Activated CD8-positive, alpha-beta T cell treated with anti-CD3 and anti-CD28 coated beads for 36 hours (primary cell): ENCODE results near the gene CRYGN. TPM values are rescaled to one million over a fixed set of nuclear protein-coding genes. Genes with fewer than 3 reads are reported as not detected.
A peak's percentile ranks its signal among the peaks of the same experiment; 100 is the strongest.

ENCODE experiments used
- ATAC-seq: fragments of 200-7000 bp; cut with Tn5 transposase; one replicate; pipeline ENCODE4 v1.10.0; 2021; ENCODE audit warnings: mild to moderate bottlenecking, moderate library complexity
- CTCF ChIA-PET: fragments of 350-600 bp; sonication (Branson Sonifier 250); formaldehyde crosslinking; loops from one replicate; lab custom pipeline; 2021; ENCODE audit warnings: antibody characterized with exemption; lab: Charles Lee
- POLR2A ChIA-PET: fragments of 350-600 bp; sonication (Branson Sonifier 250); formaldehyde crosslinking; loops from one replicate; lab custom pipeline; 2021; ENCODE audit warnings: antibody characterized with exemption; lab: Charles Lee
- DNase-seq: peaks from one replicate; pipeline ENCODE4 v3.0.0-alpha.2; 2020
- H3K27ac Mint-ChIP-seq: one replicate; pipeline ENCODE4 v1.8.0; 2021; ENCODE audit warnings: mild to moderate bottlenecking, mixed read lengths
- H3K27me3 Mint-ChIP-seq: one replicate; pipeline ENCODE4 v1.8.0; 2021; ENCODE audit warnings: mixed read lengths
- H3K36me3 Mint-ChIP-seq: one replicate; pipeline ENCODE4 v1.8.0; 2021; ENCODE audit warnings: low read depth, mixed read lengths
- H3K4me1 Mint-ChIP-seq: one replicate; pipeline ENCODE4 v1.8.0; 2021; ENCODE audit warnings: low read depth, mixed read lengths
- H3K4me3 Mint-ChIP-seq: one replicate; pipeline ENCODE4 v1.8.0; 2021; ENCODE audit warnings: mild to moderate bottlenecking, moderate library complexity, mixed read lengths
- H3K9me3 Mint-ChIP-seq: one replicate; pipeline ENCODE4 v1.8.0; 2021; ENCODE audit warnings: mixed read lengths
- CTCF ChIP-seq: fragments of 200-600 bp; IDR thresholded peaks from one replicate; pipeline ENCODE4 v1.8.0; 2022; ENCODE audit warnings: antibody characterized with exemption, mild to moderate bottlenecking
- intact Hi-C: fragments of 100-400 bp; cut with micrococcal nuclease; formaldehyde crosslinking; loops from one replicate; pipeline ENCODE4 v1.10.0; 2022
- total RNA-seq, 2 experiments: library from RNA; stranded (reverse); gene quantifications; one replicate each; pipeline ENCODE4 v1.2.3, GENCODE V29; 2021

The CRYGN gene
- total RNA-seq, 2 experiments from 2014 or later = 0.16 to 0.90 TPM

- Mint-ChIP-seq H3K9me3 (no peaks in the 10 kb centered on the region), H3K4me1 (peaks cover 23% of the 10 kb centered on the region), H3K27ac (peak overlapping the region; percentile 24), H3K4me3 (peak overlapping the region; percentile 64), H3K36me3 (no peaks in the 10 kb centered on the region), H3K27me3 (peaks cover 30% of the 10 kb centered on the region)
- ChIA-PET POLR2A (no interaction called here), CTCF (no interaction called here)
- ATAC-seq = no peak
- intact Hi-C loops = no loop called here
- TF ChIP-seq CTCF = no peak
- no peak for DNase-seq
Measured at GRCh38 chr7:151408498-151408838, 31.5 kb downstream of the CRYGN start.

GRCh38 chr7:151406886-151407583, 32.9 kb downstream of the CRYGN start:
- peaks cover 20% of the 10 kb centered on the region for H3K27me3 Mint-ChIP-seq
- intact Hi-C loops = no loop called here
- H3K4me3 Mint-ChIP-seq = no peak overlapping the region
- H3K9me3 Mint-ChIP-seq = no peaks in the 10 kb centered on the region
- no peak for ATAC-seq
- no peaks in the 10 kb centered on the region for H3K36me3 Mint-ChIP-seq
- H3K27ac Mint-ChIP-seq = no peak overlapping the region
- H3K4me1 Mint-ChIP-seq = peaks cover 12% of the 10 kb centered on the region
- TF ChIP-seq CTCF = no peak
- ChIA-PET CTCF (interaction anchor here (0.6 kb wide), 1 partner anchor 41 kb away, joined by 3 read pairs; no protein-coding TSS in a partner anchor), POLR2A (no interaction called here)
- no peak for DNase-seq

GRCh38 chr7:151406051-151406875, 33.7 kb downstream of the CRYGN start:
- ChIA-PET POLR2A (no interaction called here), CTCF (no interaction called here)
- Mint-ChIP-seq H3K27ac (no peak overlapping the region), H3K4me3 (no peak overlapping the region), H3K36me3 (no peaks in the 10 kb centered on the region), H3K4me1 (peaks cover 7% of the 10 kb centered on the region), H3K27me3 (peaks cover 14% of the 10 kb centered on the region), H3K9me3 (no peaks in the 10 kb centered on the region)
- intact Hi-C loops = no loop called here
- DNase-seq = no peak
- no peak for ATAC-seq
- TF ChIP-seq CTCF = no peak

GRCh38 chr7:151405588-151405987, 34.4 kb downstream of the CRYGN start:
- H3K4me3 Mint-ChIP-seq = no peak overlapping the region
- intact Hi-C loops = no loop called here
- CTCF ChIA-PET = no interaction called here
- ATAC-seq = no peak
- POLR2A ChIA-PET = no interaction called here
- no peaks in the 10 kb centered on the region for H3K36me3 Mint-ChIP-seq
- H3K27ac Mint-ChIP-seq = no peak overlapping the region
- H3K27me3 Mint-ChIP-seq = peaks cover 7% of the 10 kb centered on the region
- no peaks in the 10 kb centered on the region for H3K9me3 Mint-ChIP-seq
- peaks cover 4% of the 10 kb centered on the region for H3K4me1 Mint-ChIP-seq
- no peak for DNase-seq
- no peak for TF ChIP-seq CTCF

- no peak for ATAC-seq
- intact Hi-C loops = no loop called here
Measured at GRCh38 chr7:151405056-151405455, 34.9 kb downstream of the CRYGN start.

More at GRCh38 chr7:151405056-151405455, 34.9 kb downstream of the CRYGN start:
- DNase-seq = no peak
- H3K4me1 Mint-ChIP-seq = peaks cover 4% of the 10 kb centered on the region
- no peaks in the 10 kb centered on the region for H3K9me3 Mint-ChIP-seq
- H3K27me3 Mint-ChIP-seq = peaks cover 5% of the 10 kb centered on the region
- no peak overlapping the region for H3K27ac Mint-ChIP-seq
- no peak overlapping the region for H3K4me3 Mint-ChIP-seq
- ChIA-PET CTCF (no interaction called here), POLR2A (no interaction called here)
- TF ChIP-seq CTCF = no peak
- H3K36me3 Mint-ChIP-seq = no peaks in the 10 kb centered on the region
